Measurements from ENCODE around the gene STIM1.

DNA sequence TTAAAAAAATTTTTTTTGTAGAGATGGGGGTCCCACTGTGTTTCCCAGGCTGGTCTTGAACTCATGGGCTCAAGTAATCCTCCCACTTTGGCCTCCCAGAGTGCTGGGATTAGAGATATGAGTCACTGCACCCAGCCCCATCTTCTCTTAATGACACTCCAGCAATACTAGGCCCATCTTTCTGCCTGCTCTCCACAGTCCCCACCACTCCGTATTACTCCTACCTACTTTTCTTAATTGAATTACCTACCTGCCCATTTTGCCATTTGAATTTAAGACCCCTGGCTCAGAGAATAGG is 2.0 kb upstream of the STIM1 start:
- TF ChIP-seq ZNF70 (CRISPR knock-in tag; IDR thresholded peaks at IDR 0.05) (no peak), SNAI2 (CRISPR knock-in tag; IDR thresholded peaks at IDR 0.05) (no peak)

Data from SK-N-SH treated with all-trans-retinoic acid at 6 μM for 48 hours (cell line).